H1 (cell line): ENCODE results near the gene ENPP1.

Experiments used
- ATF2 ChIP-seq: IDR thresholded peaks from 2 replicates; pipeline ENCODE4 v1.6.1; 2012; ENCODE audit warnings: low read length, inconsistent platforms
- BCL11A ChIP-seq, 2 experiments: IDR thresholded peaks; one replicate each; pipeline ENCODE4 v1.6.1; 2011; ENCODE audit warnings: low read depth in 2 of 2, low read length in 2 of 2, mild to moderate bottlenecking in 2 of 2
- CREB1 ChIP-seq: IDR thresholded peaks from 2 replicates; pipeline ENCODE4 v1.6.1; 2012; ENCODE audit warnings: inconsistent platforms
- CTCF ChIP-seq, 3 experiments: IDR thresholded peaks; 1 replicate in 2 of 3; 2 replicates in 1 of 3; pipeline versions ENCODE4 v1.5.1 to v1.6.1; 2011; ENCODE audit warnings: low read length in 3 of 3, mild to moderate bottlenecking in 3 of 3, inconsistent platforms in 2 of 3, low read depth in 1 of 3, moderate library complexity in 1 of 3; ENCODE audit not compliant: insufficient read depth in 1 of 3; ENCODE audit errors: control extremely low read depth in 1 of 3
- EP300 ChIP-seq, 2 experiments: IDR thresholded peaks; 1 replicate in 1 of 2; 2 replicates in 1 of 2; pipeline ENCODE4 v1.6.1; 2011 to 2012; ENCODE audit warnings: low read depth in 2 of 2, low read length in 2 of 2, mild to moderate bottlenecking in 2 of 2, borderline replicate concordance in 1 of 2, inconsistent platforms in 1 of 2, moderate library complexity in 1 of 2
- FOSL1 ChIP-seq: IDR thresholded peaks from 2 replicates; pipeline ENCODE4 v1.6.1; 2011; ENCODE audit warnings: mild to moderate bottlenecking, low read depth, low read length, moderate library complexity; ENCODE audit not compliant: insufficient read depth
- MAX ChIP-seq: IDR thresholded peaks from 2 replicates; pipeline ENCODE4 v1.6.1; 2012; ENCODE audit warnings: inconsistent platforms
- PHF8 ChIP-seq: fragments of 200-600 bp; sonication (generic); conservative IDR thresholded peaks from 2 replicates; pipeline ENCODE4 v1.7.1; 2012; ENCODE audit warnings: low read depth, mild to moderate bottlenecking, inconsistent platforms, low read length, moderate library complexity
- POLR2A ChIP-seq, 2 experiments: IDR thresholded peaks; 1 replicate in 1 of 2; 2 replicates in 1 of 2; pipeline ENCODE4 v1.6.1; 2011; ENCODE audit warnings: low read depth in 2 of 2, low read length in 2 of 2, mild to moderate bottlenecking in 2 of 2; ENCODE audit errors: control extremely low read depth in 1 of 2
- RFX5 ChIP-seq: IDR thresholded peaks from 2 replicates; pipeline ENCODE4 v1.6.1; 2011; ENCODE audit warnings: low read depth, low read length, improper control_type of control experiment, borderline replicate concordance
- YY1 ChIP-seq: IDR thresholded peaks from 2 replicates; pipeline ENCODE4 v1.6.1; 2011; ENCODE audit warnings: low read depth, mild to moderate bottlenecking, low read length

GRCh38 chr6:131766631-131767030, 41.2 kb upstream of the ENPP1 start:
- TF ChIP-seq MAX (no peak), CTCF (IDR thresholded peaks at IDR 0.05; ENCODE audit: control extremely low read depth in 1 of 3, insufficient read depth in 1 of 3, low read depth in 1 of 3, low read length in 3 of 3) (no peak), POLR2A (IDR thresholded peaks at IDR 0.05; ENCODE audit: control extremely low read depth in 1 of 2, low read depth in 2 of 2, low read length in 2 of 2) (no peak), YY1 (no peak), FOSL1 (no peak), BCL11A (IDR thresholded peaks at IDR 0.05; ENCODE audit: low read depth in 2 of 2, low read length in 2 of 2) (no peak), RFX5 (no peak), CREB1 (no peak), ATF2 (no peak), EP300 (IDR thresholded peaks at IDR 0.05; ENCODE audit: borderline replicate concordance in 1 of 2, low read depth in 2 of 2, low read length in 2 of 2) (no peak), PHF8 (no peak)
